WTC11 (cell line): Measurements from ENCODE around the gene LAMP1. TPM values are rescaled to one million over a fixed set of nuclear protein-coding genes. Genes with fewer than 3 reads are reported as not detected.

Source experiments
- ATAC-seq: fragments of 200-7000 bp; cut with Tn5 transposase; 2 replicates; pipeline ENCODE4 v1.10.0; 2021; ENCODE audit warnings: mild to moderate bottlenecking, moderate library complexity
- CTCF ChIA-PET: fragments of 300-600 bp; sonication (Branson Sonifier 250); formaldehyde crosslinking; loops from one replicate; lab custom pipeline; 2021; ENCODE audit warnings: antibody characterized with exemption; lab: Charles Lee
- POLR2A ChIA-PET: fragments of 350-600 bp; sonication (Branson Sonifier 250); formaldehyde crosslinking; loops from one replicate; lab custom pipeline; 2021; ENCODE audit warnings: antibody characterized with exemption; lab: Charles Lee
- DNase-seq: peaks from one replicate; pipeline ENCODE4 v3.0.0; 2021; ENCODE audit warnings: low spot score
- H3K27ac Mint-ChIP-seq: 2 replicates; pipeline ENCODE4 v1.8.0; 2021; ENCODE audit warnings: mixed read lengths
- H3K27me3 Mint-ChIP-seq: 2 replicates; pipeline ENCODE4 v1.8.0; 2021; ENCODE audit warnings: low read depth, mild to moderate bottlenecking, moderate library complexity, mixed read lengths
- H3K36me3 Mint-ChIP-seq: 2 replicates; pipeline ENCODE4 v1.8.0; 2021; ENCODE audit warnings: mixed read lengths
- H3K4me1 Mint-ChIP-seq: 2 replicates; pipeline ENCODE4 v1.8.0; 2022; ENCODE audit warnings: mixed read lengths
- H3K4me3 Mint-ChIP-seq: 2 replicates; pipeline ENCODE4 v1.8.0; 2021; ENCODE audit warnings: mild to moderate bottlenecking, moderate library complexity, mixed read lengths
- H3K9me3 Mint-ChIP-seq: 2 replicates; pipeline ENCODE4 v1.8.0; 2021; ENCODE audit warnings: mixed read lengths
- ATF3 ChIP-seq: sonication (generic); formaldehyde crosslinking; conservative IDR thresholded peaks from 2 replicates; pipeline ENCODE4 v1.8.1; 2022; ENCODE audit warnings: mild to moderate bottlenecking, missing genetic modification reagents
- E2F4 ChIP-seq: sonication (generic); formaldehyde crosslinking; IDR thresholded peaks from 2 replicates; pipeline ENCODE4 v1.8.1; 2022; ENCODE audit warnings: low read depth, mild to moderate bottlenecking, moderate library complexity, missing genetic modification reagents, borderline replicate concordance
- ESRRA ChIP-seq: sonication (generic); formaldehyde crosslinking; IDR thresholded peaks from 2 replicates; pipeline ENCODE4 v1.8.1; 2022; ENCODE audit warnings: mild to moderate bottlenecking, missing genetic modification reagents, borderline replicate concordance
- ETV6 ChIP-seq: sonication (generic); formaldehyde crosslinking; IDR thresholded peaks from 2 replicates; pipeline ENCODE4 v1.8.1; 2022; ENCODE audit warnings: mild to moderate bottlenecking, missing genetic modification reagents
- FOXJ3 ChIP-seq: sonication (generic); formaldehyde crosslinking; IDR thresholded peaks from 2 replicates; pipeline ENCODE4 v1.9.0; 2021; ENCODE audit warnings: missing genetic modification reagents, mild to moderate bottlenecking, borderline replicate concordance
- FOXP4 ChIP-seq: sonication (generic); formaldehyde crosslinking; IDR thresholded peaks from 2 replicates; pipeline ENCODE4 v1.8.0; 2022; ENCODE audit warnings: mild to moderate bottlenecking, missing genetic modification reagents
- GRHL2 ChIP-seq: fragments of 250-450 bp; sonication (Bioruptor Pico); IDR thresholded peaks from 2 replicates; pipeline ENCODE4 v1.8.0; 2022; ENCODE audit warnings: mild to moderate bottlenecking, moderate library complexity; ENCODE audit not compliant: insufficient replicate concordance, severe bottlenecking
- GTF2I ChIP-seq: fragments of 250-450 bp; sonication (Bioruptor Pico); conservative IDR thresholded peaks from 2 replicates; pipeline ENCODE4 v1.4.0; 2021; ENCODE audit warnings: mild to moderate bottlenecking
- IRF1 ChIP-seq: sonication (generic); formaldehyde crosslinking; IDR thresholded peaks from 2 replicates; pipeline ENCODE4 v1.8.0; 2023; ENCODE audit warnings: missing genetic modification reagents
- JAZF1 ChIP-seq: fragments of 250-450 bp; sonication (Bioruptor Pico); IDR thresholded peaks from 2 replicates; pipeline ENCODE4 v1.9.0; 2021; ENCODE audit warnings: moderate library complexity, mild to moderate bottlenecking, inconsistent platforms
- JUN ChIP-seq: sonication (generic); formaldehyde crosslinking; IDR thresholded peaks from 2 replicates; pipeline ENCODE4 v1.8.0; 2023; ENCODE audit warnings: mild to moderate bottlenecking, missing genetic modification reagents
- NR3C1 ChIP-seq: sonication (generic); formaldehyde crosslinking; conservative IDR thresholded peaks from 2 replicates; pipeline ENCODE4 v1.8.1; 2023; ENCODE audit warnings: low read depth, mild to moderate bottlenecking, missing genetic modification reagents
- OVOL2 ChIP-seq: fragments of 250-450 bp; sonication (Bioruptor Pico); IDR thresholded peaks from 2 replicates; pipeline ENCODE4 v1.9.0; 2021; ENCODE audit warnings: mild to moderate bottlenecking, borderline replicate concordance
- SMAD4 ChIP-seq: sonication (generic); formaldehyde crosslinking; IDR thresholded peaks from 2 replicates; pipeline ENCODE4 v1.8.0; 2022; ENCODE audit warnings: mild to moderate bottlenecking, missing genetic modification reagents
- TP53 ChIP-seq: sonication (generic); formaldehyde crosslinking; IDR thresholded peaks from 2 replicates; pipeline ENCODE4 v1.8.1; 2023; ENCODE audit warnings: mild to moderate bottlenecking, missing genetic modification reagents
- USF1 ChIP-seq: sonication (generic); formaldehyde crosslinking; IDR thresholded peaks from 2 replicates; pipeline ENCODE4 v1.8.0; 2022; ENCODE audit warnings: mild to moderate bottlenecking, missing genetic modification reagents
- ZBTB43 ChIP-seq: sonication (generic); formaldehyde crosslinking; IDR thresholded peaks from 2 replicates; pipeline ENCODE4 v1.8.1; 2023; ENCODE audit warnings: mild to moderate bottlenecking, missing genetic modification reagents
- ZNF425 ChIP-seq: fragments of 250-450 bp; sonication (Bioruptor Pico); conservative IDR thresholded peaks from 2 replicates; pipeline ENCODE4 v1.9.0; 2021; ENCODE audit warnings: mild to moderate bottlenecking
- total RNA-seq: library from RNA; stranded (reverse); gene quantifications from 3 replicates; pipeline ENCODE4 v1.2.3, GENCODE V29; 2021

LAMP1 gene
- total RNA-seq, 1 experiment from 2014 or later: 150 TPM

GRCh38 chr13:113272031-113272430 lies 25.0 kb upstream of the LAMP1 start (continued):
- no peak for TF ChIP-seq FOXP4
- TF ChIP-seq OVOL2 (CRISPR knock-in tag): no peak

GRCh38 chr13:113272701-113273181 lies 24.3 kb upstream of the LAMP1 start:
- DNase-seq (no peak), ATAC-seq (no peak)
- POLR2A ChIA-PET: no interaction called here
- Mint-ChIP-seq H3K27ac (no peak overlapping the region), H3K9me3 (no peaks in the 10 kb centered on the region), H3K4me1 (peaks cover 2% of the 10 kb centered on the region; the same call in 1 of the 2 replicates), H3K27me3 (no peaks in the 10 kb centered on the region), H3K36me3 (no peaks in the 10 kb centered on the region), H3K4me3 (no peak overlapping the region)
- CTCF ChIA-PET: no interaction called here
- no peak for TF ChIP-seq JUN
- no peak for TF ChIP-seq FOXP4
- TF ChIP-seq NR3C1 (CRISPR knock-in tag): no peak
- no peak for TF ChIP-seq JAZF1
- TF ChIP-seq ATF3 (CRISPR knock-in tag): no peak
- no peak for TF ChIP-seq ZNF425 (CRISPR knock-in tag)
- TF ChIP-seq TP53: no peak
- no peak for TF ChIP-seq GTF2I (CRISPR knock-in tag)
- no peak for TF ChIP-seq ESRRA (CRISPR knock-in tag)
- TF ChIP-seq ZBTB43 (CRISPR knock-in tag): no peak
- TF ChIP-seq SMAD4 (CRISPR knock-in tag): no peak
- TF ChIP-seq ETV6: no peak
- TF ChIP-seq IRF1 (CRISPR knock-in tag): no peak
- TF ChIP-seq E2F4: no peak
- no peak for TF ChIP-seq GRHL2 (CRISPR knock-in tag)
- no peak for TF ChIP-seq FOXJ3
- no peak for TF ChIP-seq USF1 (CRISPR knock-in tag)
